ENCODE results near the gene PROB1.
"Not testable (repeated sequence)": the region's sequence is repeated elsewhere in the genome, so short reads cannot be mapped to it uniquely, and the experiment has no call there.

PROB1 gene

GRCh38 chr5:139379626-139380449 lies 15.1 kb downstream of the PROB1 start:
- no peak for DNase-seq (ENCODE audit: low read depth in 1 of 2, low spot score in 1 of 2)

GRCh38 chr5:139378941-139379361 lies 16.0 kb downstream of the PROB1 start:
- no peak for DNase-seq (ENCODE audit: low read depth in 1 of 2, low spot score in 1 of 2)

- DNase-seq (ENCODE audit: low read depth in 1 of 2, low spot score in 1 of 2): no peak
Observed at GRCh38 chr5:139378101-139378825, 16.6 kb downstream of the PROB1 start.

- DNase-seq (ENCODE audit: low read depth in 1 of 2, low spot score in 1 of 2): no peak
Observed at GRCh38 chr5:139377226-139377625, 17.7 kb downstream of the PROB1 start.

- no peak for DNase-seq (ENCODE audit: low read depth in 1 of 2, low spot score in 1 of 2)
Observed at GRCh38 chr5:139376364-139376763, 18.5 kb downstream of the PROB1 start.

GRCh38 chr5:139374909-139375308 lies 20.0 kb downstream of the PROB1 start:
- no peak for DNase-seq (ENCODE audit: low read depth in 1 of 2, low spot score in 1 of 2)

- DNase-seq (ENCODE audit: low read depth in 1 of 2, low spot score in 1 of 2): no peak
Observed at GRCh38 chr5:139371482-139372435, 23.1 kb downstream of the PROB1 start.

- no peak for DNase-seq (ENCODE audit: low read depth in 1 of 2, low spot score in 1 of 2)
Observed at GRCh38 chr5:139369181-139369580, 25.7 kb downstream of the PROB1 start.

- no peak for DNase-seq (ENCODE audit: low read depth in 1 of 2, low spot score in 1 of 2)
Observed at GRCh38 chr5:139368613-139369012, 26.3 kb downstream of the PROB1 start.

- no peak for DNase-seq (ENCODE audit: low read depth in 1 of 2, low spot score in 1 of 2)
Observed at GRCh38 chr5:139364466-139364865, 30.4 kb downstream of the PROB1 start.

GRCh38 chr5:139363937-139364336 lies 31.0 kb downstream of the PROB1 start:
- no peak for DNase-seq (ENCODE audit: low read depth in 1 of 2, low spot score in 1 of 2)

- no peak for DNase-seq (ENCODE audit: low read depth in 1 of 2, low spot score in 1 of 2)
Observed at GRCh38 chr5:139361835-139362429, 33.0 kb downstream of the PROB1 start.

- DNase-seq (ENCODE audit: low read depth in 1 of 2, low spot score in 1 of 2): no peak
Observed at GRCh38 chr5:139360384-139360783, 34.5 kb downstream of the PROB1 start.

GRCh38 chr5:139358064-139358463 lies 36.8 kb downstream of the PROB1 start:
- DNase-seq (ENCODE audit: low read depth in 1 of 2, low spot score in 1 of 2): no peak

GRCh38 chr5:139355900-139356299 lies 39.0 kb downstream of the PROB1 start:
- not testable (repeated sequence) for DNase-seq (ENCODE audit: low read depth in 1 of 2, low spot score in 1 of 2)

GRCh38 chr5:139354186-139354585 lies 40.7 kb downstream of the PROB1 start:
- no peak for DNase-seq (ENCODE audit: low read depth in 1 of 2, low spot score in 1 of 2)

- DNase-seq (ENCODE audit: low read depth in 1 of 2, low spot score in 1 of 2): not testable (repeated sequence)
Observed at GRCh38 chr5:139347863-139348262, 47.0 kb downstream of the PROB1 start.

- not testable (repeated sequence) for DNase-seq (ENCODE audit: low read depth in 1 of 2, low spot score in 1 of 2)
Observed at GRCh38 chr5:139345442-139345841, 49.5 kb downstream of the PROB1 start.

- DNase-seq (ENCODE audit: low read depth in 1 of 2, low spot score in 1 of 2): no peak
Observed at GRCh38 chr5:139344177-139344576, 50.7 kb downstream of the PROB1 start.

GRCh38 chr5:139343476-139343875 lies 51.4 kb downstream of the PROB1 start:
- no peak for DNase-seq (ENCODE audit: low read depth in 1 of 2, low spot score in 1 of 2)

GRCh38 chr5:139342423-139342723 lies 52.5 kb downstream of the PROB1 start:
- DNase-seq (ENCODE audit: low read depth in 1 of 2, low spot score in 1 of 2): no peak
